Measurements from ENCODE around the gene HDGFL2.

GRCh38 chr19:4516939-4517300, 44.8 kb downstream of the HDGFL2 start:
- TF ChIP-seq EZH2 (IDR thresholded peaks at IDR 0.05; ENCODE audit: low read depth, low read length, severe bottlenecking) = no peak
- no peak for TF ChIP-seq CTCF (IDR thresholded peaks at IDR 0.05; ENCODE audit: control extremely low read depth in 1 of 3, insufficient read depth in 1 of 3, low read depth in 1 of 3, low read length in 3 of 3)
- TF ChIP-seq CEBPB (IDR thresholded peaks at IDR 0.05; ENCODE audit: low read depth, low read length) = no peak
- TF ChIP-seq POLR2A (IDR thresholded peaks at IDR 0.05; ENCODE audit: control extremely low read depth in 1 of 2, low read depth in 2 of 2, low read length in 2 of 2) = no peak
